Left ventricle myocardium superior (tissue), 1 donor: Measurements from ENCODE around the gene FOXL2NB. TPM values are rescaled to one million over a fixed set of nuclear protein-coding genes. Genes with fewer than 3 reads are reported as not detected.
"Not testable (repeated sequence)": the region's sequence is repeated elsewhere in the genome, so short reads cannot be mapped to it uniquely, and the experiment has no call there.

Source experiments
- ATAC-seq: fragments of 200-7000 bp; cut with Tn5 transposase; one replicate; pipeline ENCODE4 v1.9.1; 2020; ENCODE audit warnings: mild to moderate bottlenecking, moderate library complexity
- DNase-seq: peaks from one replicate; pipeline ENCODE4 v3.0.0-alpha.2; 2020
- intact Hi-C: fragments of 100-400 bp; cut with micrococcal nuclease; formaldehyde crosslinking; loops from one replicate; pipeline ENCODE4 v1.11.0; 2022
- total RNA-seq: library from RNA; stranded (reverse); fragmentation: NEBNext Ultra II Directional; extraction: Animal tissue kit (Norgen Biotek cat#: 25700); gene quantifications from one replicate; pipeline ENCODE4 v1.2.1, GENCODE V29; 2021
- donor health status: DM: no; HTN: yes; CAD: no; lungs with severe emphysema.

FOXL2NB gene
- total RNA-seq, 1 donor from 2014 or later: not detected

- intact Hi-C loops, DNase-seq, ATAC-seq: not testable (repeated sequence)
Observed at GRCh38 chr3:138922400-138922799, 24.6 kb upstream of the FOXL2NB start.

DNA sequence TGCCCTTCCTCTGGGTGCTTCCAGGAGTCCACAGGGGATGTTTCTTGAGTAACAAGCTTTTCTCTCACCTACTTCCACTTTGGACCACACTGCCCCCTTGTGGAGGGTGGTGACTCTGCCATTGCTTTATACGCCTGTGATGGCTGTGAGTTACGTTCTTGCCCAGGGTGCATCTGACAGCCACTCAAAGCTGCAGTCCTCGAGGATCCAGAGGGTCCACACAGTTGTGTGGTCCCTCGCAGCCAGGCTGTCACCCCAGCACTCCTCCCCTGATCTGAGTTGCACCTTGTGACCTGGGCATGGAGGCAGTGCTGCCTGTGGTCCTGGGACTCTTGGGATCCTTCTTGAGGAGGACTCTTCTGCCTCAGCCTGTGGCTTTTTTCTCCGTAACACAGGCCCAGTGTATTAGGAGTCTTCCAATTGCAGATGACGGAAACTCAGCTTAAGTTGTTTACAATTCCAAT lies 23.5 kb upstream of the FOXL2NB start:
- ATAC-seq (peak; percentile 79), DNase-seq (peak; percentile 81)
- intact Hi-C loops: no loop called here

- DNase-seq (no peak), ATAC-seq (no peak)
- intact Hi-C loops: no loop called here
Observed at GRCh38 chr3:138928727-138929372, 18.2 kb upstream of the FOXL2NB start.

- intact Hi-C loops: no loop called here
- no peak for ATAC-seq
- DNase-seq: no peak
Observed at GRCh38 chr3:138933068-138933668, 13.8 kb upstream of the FOXL2NB start.

GRCh38 chr3:138933981-138934691 lies 12.9 kb upstream of the FOXL2NB start:
- no peak for ATAC-seq

GRCh38 chr3:138935505-138935862 lies 11.5 kb upstream of the FOXL2NB start:
- ATAC-seq: no peak
- intact Hi-C loops: no loop called here
- no peak for DNase-seq

More at GRCh38 chr3:138933981-138934691, 12.9 kb upstream of the FOXL2NB start:
- intact Hi-C loops: no loop called here
- DNase-seq: no peak

- DNase-seq (peak; percentile 89), ATAC-seq (peak; percentile 85)
- intact Hi-C loops: no loop called here
Observed at GRCh38 chr3:138935863-138936740, 10.9 kb upstream of the FOXL2NB start.

DNA sequence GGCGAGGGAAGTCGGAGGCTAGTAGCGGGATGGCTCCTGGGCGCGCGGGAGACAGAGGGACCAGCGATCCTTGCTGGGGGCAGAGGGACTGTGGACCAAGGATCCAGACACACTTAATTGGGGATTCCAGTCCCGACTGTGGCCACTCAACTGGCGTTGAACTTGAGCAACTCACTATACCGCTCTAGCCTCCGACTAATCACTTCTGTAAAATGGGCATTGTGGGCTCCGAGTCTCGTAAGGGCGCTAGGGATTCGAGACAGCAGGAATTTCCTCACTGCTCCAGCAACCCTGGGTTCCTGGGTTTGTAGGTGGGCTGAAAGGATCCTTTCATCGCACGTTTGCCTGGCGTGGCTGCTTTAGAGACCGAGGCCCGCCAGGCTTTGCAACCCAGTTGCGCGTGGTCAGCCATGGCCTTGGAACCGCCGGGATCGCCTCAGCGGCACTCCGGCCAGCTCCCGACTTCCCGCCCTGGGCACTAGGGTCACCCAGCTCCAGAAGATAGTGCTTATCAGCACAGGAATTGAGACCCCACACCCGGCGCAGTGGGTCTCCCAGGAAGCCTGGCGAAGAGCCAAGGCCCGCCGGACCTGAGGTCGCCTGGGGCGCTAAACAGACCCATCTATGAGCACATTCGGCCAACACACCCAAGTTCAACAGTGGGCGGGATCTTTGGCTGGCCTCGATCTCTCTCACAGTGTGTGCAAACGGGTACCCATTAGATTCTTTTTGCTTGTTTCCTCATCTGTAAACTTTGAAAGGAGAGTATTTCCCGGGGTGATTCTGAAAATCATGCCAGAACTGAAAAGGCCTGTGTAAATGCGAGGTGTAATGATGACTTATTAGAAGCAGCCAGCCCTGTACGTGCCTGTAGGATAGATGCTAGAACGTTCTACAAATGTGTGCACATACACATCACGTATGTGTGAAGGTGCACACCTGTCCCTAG lies 10.0 kb upstream of the FOXL2NB start:
- DNase-seq (no peak), ATAC-seq (peak; percentile 11)
- intact Hi-C loops: no loop called here

GRCh38 chr3:138937690-138938055 lies 9.3 kb upstream of the FOXL2NB start:
- ATAC-seq (no peak), DNase-seq (no peak)
- intact Hi-C loops: no loop called here

DNA sequence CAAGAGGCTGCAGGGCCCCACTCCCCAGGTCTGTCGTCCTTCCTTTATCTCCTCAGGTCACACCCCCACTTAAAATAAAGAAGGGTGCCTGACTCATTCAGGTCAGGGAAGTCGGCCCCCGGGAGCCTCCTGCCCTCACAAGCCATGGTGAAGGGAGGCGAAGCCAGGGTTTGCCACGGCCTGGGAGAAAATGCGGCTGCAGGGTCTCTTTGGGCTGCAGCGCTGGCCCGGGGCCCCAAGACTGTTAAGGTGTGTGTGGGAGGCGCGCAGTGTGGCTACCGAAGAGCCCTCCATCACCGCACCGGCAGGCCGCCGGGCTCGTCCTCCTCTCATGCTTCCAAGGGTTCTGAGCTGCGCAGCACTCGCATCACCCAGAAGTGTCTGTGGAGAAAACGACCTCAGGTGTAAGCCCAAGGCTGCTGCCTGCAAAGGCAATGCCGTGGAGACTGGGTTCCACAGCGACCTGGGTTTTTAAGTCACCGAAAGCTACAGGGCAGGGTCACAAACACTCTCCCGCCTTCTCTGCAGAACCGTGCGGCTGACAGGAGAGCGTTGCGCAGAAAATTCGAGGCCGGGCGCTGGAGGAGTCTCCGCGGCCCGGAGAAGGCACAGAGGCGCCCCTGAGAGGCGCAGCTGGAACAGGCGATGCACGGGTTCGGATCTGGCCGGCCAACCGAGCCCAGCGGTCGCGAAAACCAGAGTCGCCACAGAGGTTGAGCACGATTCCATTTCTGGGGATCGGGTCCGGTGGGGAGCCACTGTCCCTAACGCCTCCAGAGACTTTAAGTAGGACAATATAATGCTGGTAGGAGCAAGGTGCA lies 8.8 kb upstream of the FOXL2NB start:
- ATAC-seq (no peak), DNase-seq (no peak)
- intact Hi-C loops: no loop called here

- ATAC-seq (no peak), DNase-seq (no peak)
- intact Hi-C loops: no loop called here
Observed at GRCh38 chr3:138938877-138939560, 8.0 kb upstream of the FOXL2NB start.

GRCh38 chr3:138939561-138940241 lies 7.3 kb upstream of the FOXL2NB start:
- no peak for DNase-seq
- intact Hi-C loops: no loop called here
- no peak for ATAC-seq

- DNase-seq (no peak), ATAC-seq (no peak)
- intact Hi-C loops: no loop called here
Observed at GRCh38 chr3:138940446-138940845, 6.6 kb upstream of the FOXL2NB start.

DNA sequence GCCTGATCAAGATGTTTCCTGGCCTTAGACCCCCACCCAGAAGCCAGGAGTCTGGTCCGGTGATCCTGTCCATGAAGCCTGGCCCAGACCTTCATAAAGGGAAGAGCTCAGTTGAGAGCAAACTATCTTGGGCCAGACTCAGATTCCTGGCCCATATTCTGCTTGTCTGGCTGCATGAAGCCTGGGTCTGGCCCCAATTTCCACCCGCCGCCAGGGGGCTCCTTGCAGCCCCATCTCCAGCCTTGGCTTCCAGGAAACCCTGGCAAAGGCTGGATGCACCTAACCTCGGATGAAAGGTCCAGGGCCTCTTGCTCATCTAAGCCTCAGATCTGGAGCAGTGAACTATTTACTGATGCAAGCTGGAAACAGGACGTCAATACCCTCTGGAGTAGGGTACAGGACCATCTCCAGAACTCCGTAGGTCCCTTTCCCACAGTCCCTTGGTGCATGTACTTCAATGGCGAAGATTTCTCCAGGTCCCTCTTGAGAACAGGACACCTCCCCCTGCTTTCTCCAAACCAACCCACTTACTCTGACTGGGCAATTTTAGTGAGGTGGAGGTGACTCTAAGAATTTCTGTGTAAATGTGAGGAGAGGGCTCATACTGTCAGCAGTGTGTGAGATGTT lies 5.6 kb upstream of the FOXL2NB start:
- ATAC-seq: no peak
- no peak for DNase-seq
- intact Hi-C loops: no loop called here

GRCh38 chr3:138942271-138942670 lies 4.7 kb upstream of the FOXL2NB start:
- intact Hi-C loops: no loop called here
- ATAC-seq: no peak
- no peak for DNase-seq
